Loucy (cell line): ENCODE results near the gene LRIF1.

ENCODE experiments used
- H2AFZ ChIP-seq: fragments of 200-600 bp; sonication (generic); 2 replicates; pipeline ENCODE4 v1.6.0; 2016; ENCODE audit warnings: antibody characterized with exemption, mild to moderate bottlenecking, low read length, moderate library complexity
- H3F3A ChIP-seq: fragments of 200-600 bp; 2 replicates; pipeline ENCODE4 v1.6.0; 2016; ENCODE audit warnings: antibody characterized with exemption, low read depth, mild to moderate bottlenecking
- H3K27me3 ChIP-seq: fragments of 200-600 bp; sonication (generic); 2 replicates; pipeline ENCODE4 v1.6.1; 2014; ENCODE audit warnings: low read length, mild to moderate bottlenecking; ENCODE audit not compliant: insufficient read depth, poor library complexity, severe bottlenecking
- H3K36me3 ChIP-seq: fragments of 200-600 bp; sonication (generic); 2 replicates; pipeline ENCODE4 v1.6.1; 2016; ENCODE audit warnings: low read length; ENCODE audit not compliant: insufficient read depth
- H3K4me1 ChIP-seq: fragments of 200-600 bp; sonication (generic); 2 replicates; pipeline ENCODE4 v1.5.1; 2014; ENCODE audit warnings: low read length, mild to moderate bottlenecking; ENCODE audit not compliant: insufficient read depth, poor library complexity, severe bottlenecking
- H3K4me2 ChIP-seq: fragments of 200-600 bp; sonication (generic); 2 replicates; pipeline ENCODE4 v1.6.0; 2014; ENCODE audit warnings: antibody characterized with exemption, low read length, low read depth, mild to moderate bottlenecking; ENCODE audit not compliant: poor library complexity, severe bottlenecking
- H3K4me3 ChIP-seq: fragments of 200-600 bp; sonication (generic); 2 replicates; pipeline ENCODE4 v1.5.1; 2014; ENCODE audit warnings: low read length, mild to moderate bottlenecking, mixed read lengths; ENCODE audit not compliant: poor library complexity, severe bottlenecking
- H3K79me2 ChIP-seq: fragments of 200-600 bp; sonication (generic); 2 replicates; pipeline ENCODE4 v1.6.1; 2014; ENCODE audit warnings: low read length; ENCODE audit not compliant: insufficient read depth
- H3K9ac ChIP-seq: fragments of 200-600 bp; sonication (generic); 2 replicates; pipeline ENCODE4 v1.6.0; 2014; ENCODE audit warnings: mild to moderate bottlenecking, low read depth, low read length, moderate library complexity; ENCODE audit not compliant: poor library complexity, severe bottlenecking
- H3K9me2 ChIP-seq: fragments of 200-600 bp; sonication (generic); replicated peaks from 2 replicates; pipeline ENCODE4 v1.6.1; 2016; ENCODE audit warnings: low read depth, low read length, mixed read lengths
- H3K9me3 ChIP-seq: fragments of 200-600 bp; sonication (generic); 2 replicates; pipeline ENCODE4 v1.6.1; 2014; ENCODE audit warnings: mild to moderate bottlenecking, antibody characterized with exemption, low read length, low read depth; ENCODE audit not compliant: insufficient read depth
- H4K20me1 ChIP-seq: fragments of 200-600 bp; sonication (generic); 2 replicates; pipeline ENCODE4 v1.6.0; 2014; ENCODE audit warnings: antibody characterized with exemption, low read length, mild to moderate bottlenecking; ENCODE audit not compliant: insufficient read depth, poor library complexity, severe bottlenecking
- CTCF ChIP-seq: fragments of 200-600 bp; sonication (generic); conservative IDR thresholded peaks from 2 replicates; pipeline ENCODE4 v1.5.1; 2014; ENCODE audit warnings: mild to moderate bottlenecking, antibody characterized with exemption, low read length
- EZH2phosphoT487 ChIP-seq: fragments of 200-600 bp; IDR thresholded peaks from 2 replicates; pipeline ENCODE4 v1.6.1; 2018; ENCODE audit warnings: antibody characterized with exemption, mild to moderate bottlenecking, moderate library complexity, borderline replicate concordance

LRIF1 gene

GRCh38 chr1:110899458-110899843 lies 64.3 kb downstream of the LRIF1 start:
- Histone ChIP-seq H3K27me3 (no peaks in the 10 kb centered on the region), H3K4me2 (no peak overlapping the region), H3F3A (no peaks in the 10 kb centered on the region), H3K4me3 (no peak overlapping the region), H3K9me3 (no peaks in the 10 kb centered on the region), H3K9me2 (no peaks in the 10 kb centered on the region), H3K9ac (no peak overlapping the region), H3K4me1 (peaks cover 19% of the 10 kb centered on the region), H3K79me2 (0 out of 2 replicates have a peak, but pooled peaks cover 6% of the 10 kb centered on the region), H4K20me1 (peaks cover 11% of the 10 kb centered on the region), H3K36me3 (peaks cover 59% of the 10 kb centered on the region), H2AFZ (no peak overlapping the region)
- TF ChIP-seq CTCF (no peak), EZH2phosphoT487 (no peak)

- Histone ChIP-seq H3K9ac (no peak overlapping the region), H3K4me3 (no peak overlapping the region), H3K9me3 (no peaks in the 10 kb centered on the region), H3K9me2 (no peaks in the 10 kb centered on the region), H3F3A (no peaks in the 10 kb centered on the region), H3K79me2 (0 out of 2 replicates have a peak, but pooled peaks cover 9% of the 10 kb centered on the region), H3K36me3 (peaks cover 65% of the 10 kb centered on the region), H3K4me2 (no peak overlapping the region), H3K4me1 (peaks cover 23% of the 10 kb centered on the region), H3K27me3 (no peaks in the 10 kb centered on the region), H4K20me1 (peaks cover 15% of the 10 kb centered on the region), H2AFZ (no peak overlapping the region)
- no peak for TF ChIP-seq CTCF
- no peak for TF ChIP-seq EZH2phosphoT487
These were observed 64.8 kb downstream of the LRIF1 start for GRCh38 chr1:110898734-110899457.

GRCh38 chr1:110897681-110898080 lies 66.0 kb downstream of the LRIF1 start:
- Histone ChIP-seq H3K36me3 (peaks cover 76% of the 10 kb centered on the region), H3K9ac (no peak overlapping the region), H4K20me1 (peaks cover 15% of the 10 kb centered on the region), H3K4me1 (peaks cover 23% of the 10 kb centered on the region), H2AFZ (no peak overlapping the region), H3K9me2 (no peaks in the 10 kb centered on the region), H3K4me2 (no peak overlapping the region), H3K4me3 (no peak overlapping the region), H3K9me3 (no peaks in the 10 kb centered on the region), H3K27me3 (no peaks in the 10 kb centered on the region), H3K79me2 (peaks cover 16% of the 10 kb centered on the region; the same call in 1 of the 2 replicates), H3F3A (no peaks in the 10 kb centered on the region)
- TF ChIP-seq CTCF (no peak), EZH2phosphoT487 (no peak)
